Erythroblast (primary cell): Measurements from ENCODE around the gene SOX8.

Source experiments
- DNase-seq, 2 experiments: peaks; one replicate each; lab custom pipeline; 2025; lab: John Stamatoyannopoulos, UW
- GATA1 ChIP-seq: IDR thresholded peaks from 2 replicates; pipeline ENCODE4 v1.6.1; 2011; ENCODE audit warnings: low read depth, mild to moderate bottlenecking, control low read depth, low read length, moderate library complexity
- POLR2A ChIP-seq: IDR thresholded peaks from 2 replicates; pipeline ENCODE4 v1.6.1; 2011; ENCODE audit warnings: mild to moderate bottlenecking, low read length

The SOX8 gene

DNA sequence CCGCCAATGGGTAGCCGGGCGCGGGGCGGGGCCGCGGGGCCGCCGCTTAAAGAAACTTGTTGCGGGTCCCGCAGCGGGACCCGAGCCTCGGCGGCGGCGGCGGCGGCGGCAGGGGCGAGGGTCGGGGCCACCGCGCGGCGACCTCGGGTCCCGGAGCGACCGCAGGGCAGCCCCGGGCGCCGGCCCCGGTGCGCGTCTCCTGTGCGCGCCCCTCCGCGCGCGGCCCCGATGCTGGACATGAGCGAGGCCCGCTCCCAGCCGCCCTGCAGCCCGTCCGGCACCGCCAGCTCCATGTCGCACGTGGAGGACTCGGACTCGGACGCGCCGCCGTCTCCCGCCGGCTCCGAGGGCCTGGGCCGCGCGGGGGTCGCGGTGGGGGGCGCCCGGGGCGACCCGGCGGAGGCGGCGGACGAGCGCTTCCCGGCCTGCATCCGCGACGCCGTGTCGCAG lies at the start of gene SOX8:
SOX8 (plus strand) TSS at position 76 of the 450 bp plus-strand sequence; CDS start at position 229, 153 bp downstream.
- TF ChIP-seq POLR2A (no peak), GATA1 (no peak)

DNA sequence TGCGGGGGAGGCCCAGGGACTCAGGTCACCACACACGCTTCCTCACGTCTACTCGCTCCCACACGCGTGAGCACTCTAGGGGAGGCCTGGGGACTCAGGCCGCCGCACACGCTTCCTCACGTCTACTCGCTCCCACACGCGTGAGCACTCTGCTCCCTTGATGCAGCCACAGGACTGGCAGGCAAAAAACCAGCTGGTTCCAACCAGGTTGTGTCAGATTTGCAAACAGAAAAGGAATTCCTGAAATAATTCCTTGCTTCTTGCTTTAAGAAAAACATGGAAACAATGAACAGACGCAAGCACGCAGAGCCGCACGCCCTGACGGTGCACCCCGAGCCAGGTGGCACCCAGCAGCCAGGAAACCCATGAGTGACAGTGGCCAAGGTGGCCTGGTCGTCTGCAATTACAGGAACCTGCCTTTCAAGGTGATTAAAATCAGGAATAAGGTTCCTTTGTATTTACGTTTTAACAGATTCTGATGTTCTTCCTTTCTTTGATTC lies 48.7 kb upstream of the SOX8 start:
- no peak for TF ChIP-seq POLR2A
- TF ChIP-seq GATA1, result no peak
- no peak for DNase-seq

More for the DNA sequence above, at the start of gene SOX8:
- DNase-seq, result no peak

DNA sequence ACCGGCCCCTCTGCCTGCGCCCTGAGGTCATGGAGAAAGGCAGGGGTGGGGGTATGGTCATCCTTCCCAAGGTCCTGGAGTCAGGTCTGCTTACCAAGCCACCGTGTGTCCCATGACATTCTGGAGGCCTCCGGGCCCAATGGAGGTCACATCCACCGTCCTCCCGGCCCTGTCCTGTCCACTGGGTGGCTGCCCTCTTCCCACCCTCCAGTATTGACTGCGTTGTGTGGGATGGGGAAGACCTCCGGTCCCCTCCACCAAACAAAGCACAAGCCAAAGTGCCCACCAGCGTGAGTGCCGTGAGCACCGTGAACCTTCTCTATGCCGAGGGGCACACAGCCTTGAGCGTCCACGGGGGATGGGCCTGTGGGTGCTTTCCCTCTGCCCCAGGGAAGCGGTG lies 48.0 kb upstream of the SOX8 start:
- no peak for DNase-seq
- TF ChIP-seq GATA1 (no peak), POLR2A (no peak)

DNA sequence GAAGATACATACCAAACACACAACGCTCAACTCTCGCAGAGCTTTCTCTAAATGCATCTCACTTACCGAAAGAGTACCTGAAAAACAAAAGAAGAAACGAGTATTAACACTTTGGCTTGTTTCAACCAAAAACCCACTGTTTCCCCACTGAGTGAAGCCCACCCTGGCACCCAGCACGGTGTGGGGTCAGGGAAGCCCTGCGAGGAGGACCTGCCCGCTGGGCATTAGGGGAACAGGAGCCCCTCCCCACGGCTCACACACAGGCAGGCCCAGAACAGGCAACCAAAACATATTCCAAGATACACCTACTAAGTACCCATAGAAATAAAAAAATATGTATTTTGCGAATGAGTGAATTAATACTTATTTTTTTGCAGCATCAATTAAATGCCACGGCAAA lies 47.4 kb upstream of the SOX8 start:
- no peak for DNase-seq
- TF ChIP-seq GATA1, result no peak
- no peak for TF ChIP-seq POLR2A

DNA sequence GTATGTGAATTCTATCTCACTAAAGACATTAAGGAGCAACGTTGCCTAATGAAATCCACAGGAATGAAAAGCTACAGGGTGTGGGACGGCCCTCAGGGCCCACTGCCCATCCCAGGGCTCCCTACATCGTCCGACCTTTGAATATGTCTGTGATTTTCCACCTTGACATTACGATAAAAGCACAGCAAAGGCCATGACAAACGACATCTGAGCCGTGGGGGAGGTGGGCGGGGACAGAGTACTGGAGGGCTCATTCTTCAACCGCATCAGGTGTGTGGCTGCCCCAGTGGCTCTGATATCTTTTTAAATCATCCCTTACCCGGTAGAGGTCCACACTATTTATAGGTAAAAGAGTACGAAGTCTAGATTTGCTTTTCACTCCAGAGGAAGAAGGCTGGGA lies 45.9 kb upstream of the SOX8 start:
- TF ChIP-seq GATA1 (no peak), POLR2A (no peak)
- DNase-seq, result no peak

DNA sequence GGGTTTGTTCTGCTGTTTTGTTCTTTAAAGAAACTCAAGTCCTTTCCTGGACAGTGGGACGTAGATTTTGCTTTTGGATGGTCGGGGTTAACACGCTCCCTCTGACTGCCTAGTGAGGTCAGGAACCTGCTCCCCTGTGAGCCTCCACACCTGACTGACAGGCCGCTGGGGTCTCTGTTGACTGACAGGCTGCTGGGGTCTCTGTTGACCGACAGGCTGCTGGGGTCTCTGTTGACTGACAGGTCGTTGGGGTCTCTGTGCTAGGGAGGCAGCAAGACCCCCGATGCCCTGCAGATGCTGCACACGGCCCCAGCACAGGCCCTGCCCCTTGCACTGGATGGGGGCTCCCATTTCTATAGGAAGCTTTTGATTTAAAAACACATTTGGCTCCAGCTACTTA lies 44.3 kb upstream of the SOX8 start:
- TF ChIP-seq POLR2A (no peak), GATA1 (no peak)

DNA sequence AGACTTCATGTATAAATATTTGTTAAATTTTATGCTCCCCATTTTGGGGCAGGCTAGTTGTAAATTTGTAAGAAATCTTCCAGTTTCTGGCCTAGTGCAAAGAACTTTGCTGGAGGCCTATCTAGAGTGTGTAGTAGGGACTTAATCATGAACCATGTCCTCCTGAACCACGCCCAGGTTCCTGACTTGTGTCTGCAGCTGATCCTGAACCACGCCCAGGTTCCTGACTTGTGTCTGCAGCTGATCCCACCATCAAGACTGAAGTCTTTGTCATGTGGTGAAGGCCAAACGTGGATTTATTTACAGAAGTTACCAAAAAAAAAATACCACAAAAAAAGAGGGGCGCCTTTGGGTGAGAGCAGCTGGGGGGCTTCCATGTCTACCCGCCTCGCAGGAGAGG lies 43.8 kb upstream of the SOX8 start:
- TF ChIP-seq POLR2A (no peak), GATA1 (no peak)
- DNase-seq, result peak; percentile 18 to 59

More for the DNA sequence above, 44.3 kb upstream of the SOX8 start:
- DNase-seq, result no peak

DNA sequence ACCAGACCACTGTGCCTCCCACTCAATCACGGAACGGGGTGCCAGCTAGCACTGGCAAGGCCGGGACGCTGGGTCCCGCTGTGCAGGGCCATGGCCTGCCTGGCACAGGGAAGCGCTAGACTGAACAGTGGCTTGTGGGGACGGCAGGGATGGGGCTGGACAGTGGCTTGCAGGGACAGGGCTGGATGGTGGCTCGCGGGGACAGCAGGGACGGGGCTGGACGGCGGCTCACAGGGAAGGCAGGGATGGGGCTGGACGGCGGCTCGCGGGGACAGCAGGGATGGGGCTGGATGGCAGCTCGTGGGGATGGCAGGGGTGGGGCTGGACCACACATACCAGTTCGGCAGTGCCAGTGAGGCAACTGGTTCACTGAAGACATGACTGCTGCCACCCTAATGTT lies 43.4 kb upstream of the SOX8 start:
- no peak for DNase-seq
- TF ChIP-seq POLR2A (no peak), GATA1 (no peak)

DNA sequence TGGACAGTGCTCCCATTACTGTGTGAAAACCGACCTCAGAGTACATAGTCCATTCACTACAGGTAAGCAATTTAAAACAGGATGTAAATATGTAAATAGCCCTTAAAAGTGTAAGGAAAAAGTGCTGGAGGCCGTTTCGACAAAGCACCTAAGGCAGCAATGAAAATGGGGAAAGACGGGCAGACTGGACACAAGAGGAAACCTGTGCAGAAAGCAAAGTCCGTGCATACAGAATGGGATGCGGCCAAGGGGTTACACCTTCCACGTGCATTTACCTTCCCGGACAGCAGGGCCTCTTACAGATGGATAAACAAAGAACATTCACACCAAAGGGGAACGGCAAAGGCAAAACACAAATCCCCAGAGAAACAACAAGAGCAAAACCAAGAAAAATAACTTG lies 42.8 kb upstream of the SOX8 start:
- TF ChIP-seq GATA1 (no peak), POLR2A (no peak)
- DNase-seq, result no peak

DNA sequence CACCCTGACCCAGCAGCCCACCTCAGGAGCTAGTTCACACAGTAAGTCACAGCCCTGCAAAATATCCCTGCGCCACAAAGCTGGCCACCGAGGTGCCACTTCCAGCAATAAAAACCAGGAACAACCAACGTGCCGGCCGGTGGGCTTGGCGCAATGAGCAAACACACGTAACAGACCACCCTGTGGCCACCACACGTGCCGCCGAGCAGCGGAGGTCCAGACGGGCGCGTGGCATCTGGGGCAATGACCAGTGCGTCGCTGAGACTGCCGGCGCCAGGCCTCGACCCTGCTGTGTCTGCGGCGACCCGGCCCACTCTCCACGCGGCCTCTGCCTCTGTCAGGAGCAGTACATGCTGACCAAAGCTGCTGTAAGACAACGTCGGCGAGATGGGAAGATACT lies 42.3 kb upstream of the SOX8 start:
- TF ChIP-seq GATA1 (no peak), POLR2A (no peak)
- no peak for DNase-seq

DNA sequence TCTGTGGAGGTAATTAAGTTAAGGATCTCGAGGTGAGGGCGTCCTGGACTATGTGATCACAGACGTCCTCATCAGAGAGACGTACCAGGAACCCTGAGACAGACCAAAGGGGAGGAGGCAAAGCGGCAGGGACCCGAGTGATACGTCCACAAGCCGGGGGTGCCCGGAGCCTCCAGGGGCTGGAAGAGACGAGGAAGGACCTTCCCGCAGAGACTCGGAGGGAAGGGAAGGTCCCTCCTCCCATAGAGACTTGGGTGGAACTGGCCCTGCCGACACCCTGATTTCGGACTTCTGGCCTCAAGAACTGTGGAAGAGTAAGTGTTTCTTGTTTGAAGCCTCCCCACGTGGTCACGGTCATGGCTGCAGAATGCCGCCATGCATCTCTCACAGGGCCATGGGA lies 41.6 kb upstream of the SOX8 start:
- DNase-seq, result no peak
- TF ChIP-seq POLR2A (no peak), GATA1 (no peak)

DNA sequence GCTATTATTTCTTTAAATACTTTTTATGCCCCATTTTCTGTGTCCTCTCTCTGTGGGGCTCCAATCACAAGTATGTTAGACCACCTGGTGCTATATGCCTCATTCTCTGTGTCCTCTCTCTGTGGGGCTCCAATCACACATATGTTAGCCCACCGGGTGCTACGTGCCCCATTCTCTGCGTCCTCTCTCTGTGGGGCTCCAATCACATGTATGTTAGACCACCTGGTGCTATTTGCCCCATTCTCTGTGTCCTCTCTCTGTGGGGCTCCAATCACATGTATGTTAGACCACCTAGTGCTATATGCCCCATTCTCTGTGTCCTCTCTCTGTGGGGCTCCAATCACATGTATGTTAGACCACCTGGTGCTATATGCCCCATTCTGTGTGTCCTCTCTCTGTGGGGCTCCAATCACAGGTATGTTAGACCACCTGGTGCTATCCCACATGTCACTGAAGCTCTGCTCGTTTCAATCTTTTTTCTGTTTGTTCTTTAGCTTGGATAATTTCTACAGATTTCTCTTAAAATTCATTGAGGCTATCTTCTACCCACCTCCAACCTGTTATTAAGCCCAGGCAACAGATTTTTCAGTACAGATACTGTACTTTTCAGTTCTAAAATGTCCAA lies 39.0 kb upstream of the SOX8 start:
- no peak for TF ChIP-seq GATA1
- no peak for TF ChIP-seq POLR2A
- no peak for DNase-seq

DNA sequence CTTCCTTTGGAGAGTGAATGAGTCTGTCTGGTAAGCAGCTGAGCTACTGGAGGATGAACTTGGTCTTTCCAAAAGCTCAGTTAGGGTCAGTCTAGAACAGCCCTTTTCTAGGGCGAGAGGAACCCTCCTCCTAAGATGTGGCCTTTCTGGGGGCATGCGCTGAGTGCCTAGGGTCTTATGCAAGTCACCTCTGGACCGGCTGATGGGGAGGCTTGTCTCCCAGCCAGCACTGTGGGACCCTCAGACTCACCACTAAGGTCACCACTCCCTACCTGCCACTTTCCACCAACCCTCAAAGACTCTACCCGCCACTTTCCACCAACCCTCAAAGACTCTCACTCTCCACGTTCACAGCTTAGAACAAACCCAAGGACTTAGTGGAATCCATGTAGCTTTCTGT lies 37.6 kb upstream of the SOX8 start:
- no peak for TF ChIP-seq POLR2A
- TF ChIP-seq GATA1, result no peak
- no peak for DNase-seq

DNA sequence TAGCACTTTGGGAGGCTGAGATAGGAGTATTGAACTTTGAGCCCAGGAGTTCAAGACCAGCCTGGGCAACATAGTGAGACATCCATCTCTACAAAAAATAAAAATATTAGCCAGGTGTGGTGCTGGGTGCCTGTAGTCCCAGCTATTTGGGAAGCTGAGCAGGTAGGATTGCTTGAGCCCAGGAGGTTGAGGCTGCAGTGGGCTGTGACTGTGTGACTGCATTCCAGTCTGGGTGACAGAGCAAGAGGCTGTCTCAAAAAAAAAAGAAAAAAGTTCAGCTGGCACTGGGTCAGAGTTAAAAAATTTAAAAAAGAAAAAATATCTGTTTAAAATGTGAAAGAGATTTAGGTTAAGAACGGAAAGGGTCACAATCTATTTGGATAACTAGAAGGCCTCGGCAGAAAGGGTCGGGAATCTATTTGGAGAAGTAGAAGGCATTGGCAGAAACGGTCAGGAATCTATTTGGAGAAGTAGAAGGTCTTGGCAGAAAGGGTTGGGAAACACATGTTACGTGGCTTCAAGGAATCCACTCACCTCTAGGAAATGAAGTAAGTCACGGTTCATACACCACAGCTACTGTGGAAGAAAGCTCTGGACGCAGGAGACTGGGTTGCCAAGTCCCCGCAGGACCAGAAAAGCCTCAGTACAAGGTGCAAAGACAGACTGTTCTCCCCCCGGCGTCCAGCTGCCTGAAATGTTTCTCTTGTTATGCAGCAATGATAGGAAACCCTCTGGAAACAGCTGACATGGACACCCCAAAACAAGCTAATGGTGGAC lies 36.1 kb upstream of the SOX8 start:
- no peak for TF ChIP-seq POLR2A
- no peak for TF ChIP-seq GATA1

More for the DNA sequence above, 36.1 kb upstream of the SOX8 start:
- DNase-seq, result no peak
